HCT116 (cell line): ENCODE data around the gene WWOX. TPM values are rescaled to one million over a fixed set of nuclear protein-coding genes. Genes with fewer than 3 reads are reported as not detected.

ENCODE experiments used
- ATAC-seq: fragments of 200-7000 bp; cut with Tn5 transposase; 2 replicates; pipeline ENCODE4 v1.9.1; 2020; ENCODE audit warnings: mild to moderate bottlenecking, moderate library complexity
- BruUV-seq: library from RNA; stranded (reverse); fragments of 400-500 nt; replicated peaks from 2 replicates; lab custom pipeline; 2021; lab: Mats Ljungman, UMichigan
- CTCF ChIA-PET: fragments of 300-600 bp; sonication (Branson Sonifier 250); formaldehyde crosslinking; loops from one replicate; lab custom pipeline; 2021; ENCODE audit warnings: antibody characterized with exemption; lab: Charles Lee
- POLR2A ChIA-PET: fragments of 300-600, 350-600 bp; sonication (Branson Sonifier 250); formaldehyde crosslinking; loops from one replicate; lab custom pipeline; 2021; ENCODE audit warnings: antibody characterized with exemption; lab: Charles Lee
- RAD21 ChIA-PET, 2 experiments: fragments of 300-600 bp; sonication (Branson Sonifier 250); formaldehyde crosslinking; loops; one replicate each; lab custom pipeline; 2023; ENCODE audit warnings: low total read pairs in 2 of 2; ENCODE audit not compliant: uncharacterized antibody in 2 of 2, unreplicated experiment in 2 of 2, low non-redundant PET in 1 of 2; lab: Charles Lee
- DNase-seq: peaks from one replicate; pipeline ENCODE4 v3.0.0-alpha.2; 2010; ENCODE audit warnings: low read depth, low spot score
- H2AFZ ChIP-seq: fragments of 200-600 bp; shearing (Covaris generic), sonication (generic); 2 replicates; pipeline ENCODE4 v1.6.1; 2017; ENCODE audit warnings: low read depth, mixed run types, mixed read lengths, antibody characterized with exemption, low read length; ENCODE audit not compliant: poor library complexity, severe bottlenecking
- H3K27ac ChIP-seq: 2 replicates; pipeline ENCODE4 v1.5.1; 2012; ENCODE audit warnings: low read depth, low read length
- H3K27me3 ChIP-seq: fragments of 200-600 bp; sonication (generic); 2 replicates; pipeline ENCODE4 v1.6.1; 2016; ENCODE audit warnings: mixed run types, low read length, mixed read lengths; ENCODE audit not compliant: insufficient read depth
- H3K36me3 ChIP-seq, 2 experiments: fragments of 200-500 bp in 1 of 2; fragments of 200-600 bp in 1 of 2; sonication (Bioruptor generic) in 1 of 2; sonication (generic) in 1 of 2; 2 replicates each; pipeline versions ENCODE4 v1.5.1 to v1.6.1; 2014 to 2016; ENCODE audit warnings: low read length in 2 of 2, inconsistent platforms in 1 of 2, mixed read lengths in 1 of 2, mixed run types in 1 of 2; ENCODE audit not compliant: insufficient read depth in 2 of 2, control insufficient read depth in 1 of 2
- H3K4me1 ChIP-seq, 2 experiments: fragments of 200-600 bp in 1 of 2; sonication (generic) in 1 of 2; 2 replicates each; pipeline versions ENCODE4 v1.5.1 to v1.6.1; 2012 to 2017; ENCODE audit warnings: low read length in 2 of 2, inconsistent platforms in 1 of 2, mild to moderate bottlenecking in 1 of 2, mixed read lengths in 1 of 2, mixed run types in 1 of 2, moderate library complexity in 1 of 2; ENCODE audit not compliant: insufficient read depth in 2 of 2, control insufficient read depth in 1 of 2
- H3K4me2 ChIP-seq: fragments of 200-600 bp; sonication (generic); 2 replicates; pipeline ENCODE4 v1.6.1; 2017; ENCODE audit warnings: mixed run types, low read length, mixed read lengths
- H3K4me3 ChIP-seq, 2 experiments: fragments of 200-600 bp in 1 of 2; sonication (generic) in 1 of 2; replicated peaks in 1 of 2; 2 replicates each; pipeline ENCODE4 v1.5.1; 2011 to 2016; ENCODE audit warnings: low read length in 2 of 2, control low read depth in 1 of 2, low read depth in 1 of 2, mild to moderate bottlenecking in 1 of 2, mixed read lengths in 1 of 2, mixed run types in 1 of 2
- H3K79me2 ChIP-seq: fragments of 200-600 bp; sonication (generic); 2 replicates; pipeline ENCODE4 v1.6.1; 2017; ENCODE audit warnings: mild to moderate bottlenecking, mixed run types, low read length, moderate library complexity, mixed read lengths; ENCODE audit not compliant: insufficient read depth
- H3K9ac ChIP-seq: fragments of 200-600 bp; sonication (generic); 2 replicates; pipeline ENCODE4 v1.6.1; 2016; ENCODE audit warnings: low read length, mixed read lengths
- H3K9me2 ChIP-seq: fragments of 200-600 bp; sonication (generic), shearing (Covaris generic); 2 replicates; pipeline ENCODE4 v1.6.1; 2017; ENCODE audit warnings: mixed run types, mild to moderate bottlenecking, moderate library complexity; ENCODE audit not compliant: insufficient read depth
- H3K9me3 ChIP-seq, 2 experiments: fragments of 200-500 bp in 1 of 2; fragments of 200-600 bp in 1 of 2; sonication (Bioruptor generic) in 1 of 2; sonication (generic) in 1 of 2; 2 replicates each; pipeline ENCODE4 v1.6.1; 2014 to 2017; ENCODE audit warnings: low read length in 2 of 2, mixed read lengths in 2 of 2, inconsistent platforms in 1 of 2, low read depth in 1 of 2, mild to moderate bottlenecking in 1 of 2, mixed run types in 1 of 2, moderate library complexity in 1 of 2; ENCODE audit not compliant: control insufficient read depth in 1 of 2, insufficient read depth in 1 of 2
- H4K20me1 ChIP-seq: fragments of 200-600 bp; sonication (generic), shearing (Covaris generic); 2 replicates; pipeline ENCODE4 v1.6.1; 2017; ENCODE audit warnings: mixed run types, mild to moderate bottlenecking, moderate library complexity; ENCODE audit not compliant: insufficient read depth
- ATF3 ChIP-seq: IDR thresholded peaks from 2 replicates; pipeline ENCODE4 v1.6.1; 2012
- CBX3 ChIP-seq: IDR thresholded peaks from 2 replicates; pipeline ENCODE4 v1.6.1; 2012; ENCODE audit warnings: low read depth
- CEBPB ChIP-seq: IDR thresholded peaks from 2 replicates; pipeline ENCODE4 v1.6.1; 2012; ENCODE audit warnings: low read depth
- CTCF ChIP-seq, 3 experiments: fragments of 200-600 bp in 1 of 3; sonication (generic) in 1 of 3; IDR thresholded peaks in 2 of 3; conservative IDR thresholded peaks in 1 of 3; 2 replicates each; pipeline ENCODE4 v1.5.1; 2012 to 2017; ENCODE audit warnings: low read depth in 2 of 3, low read length in 2 of 3, antibody characterized with exemption in 1 of 3, borderline replicate concordance in 1 of 3, control low read depth in 1 of 3, mild to moderate bottlenecking in 1 of 3, mixed read lengths in 1 of 3, mixed run types in 1 of 3, moderate library complexity in 1 of 3; ENCODE audit not compliant: insufficient read depth in 1 of 3
- ELF1 ChIP-seq: IDR thresholded peaks from 2 replicates; pipeline ENCODE4 v1.6.1; 2012; ENCODE audit warnings: low read depth, borderline replicate concordance
- EZH2 ChIP-seq: fragments of 200-600 bp; sonication (generic); IDR thresholded peaks from 2 replicates; pipeline ENCODE4 v1.6.1; 2017; ENCODE audit warnings: antibody characterized with exemption, mixed run types
- EZH2phosphoT487 ChIP-seq: fragments of 200-600 bp; IDR thresholded peaks from 2 replicates; pipeline ENCODE4 v1.6.1; 2018; ENCODE audit warnings: antibody characterized with exemption, borderline replicate concordance
- FOSL1 ChIP-seq: IDR thresholded peaks from 2 replicates; pipeline ENCODE4 v1.6.1; 2012; ENCODE audit warnings: low read depth
- JUND ChIP-seq: IDR thresholded peaks from 2 replicates; pipeline ENCODE4 v1.6.1; 2012
- POLR2A ChIP-seq: IDR thresholded peaks from 2 replicates; pipeline ENCODE4 v1.7.0; 2011; ENCODE audit warnings: borderline replicate concordance; ENCODE audit not compliant: insufficient read depth, insufficient read length; ENCODE audit errors: extremely low read depth
- RAD21 ChIP-seq: IDR thresholded peaks from 2 replicates; pipeline ENCODE4 v1.6.1; 2012; ENCODE audit warnings: low read depth, mild to moderate bottlenecking
- SIN3A ChIP-seq: IDR thresholded peaks from 2 replicates; pipeline ENCODE4 v1.6.1; 2012; ENCODE audit warnings: low read depth
- YY1 ChIP-seq: IDR thresholded peaks from 2 replicates; pipeline ENCODE4 v1.6.1; 2011; ENCODE audit warnings: low read length, low read depth, moderate library complexity, mild to moderate bottlenecking; ENCODE audit not compliant: insufficient replicate concordance; ENCODE audit errors: extremely low read depth
- ZBTB33 ChIP-seq: IDR thresholded peaks from 2 replicates; pipeline ENCODE4 v1.6.1; 2011; ENCODE audit warnings: mild to moderate bottlenecking, low read length, moderate library complexity; ENCODE audit not compliant: insufficient replicate concordance; ENCODE audit errors: extremely low read depth
- ZNF274 ChIP-seq: fragments of 200-500 bp; sonication (Bioruptor generic); IDR thresholded peaks from 2 replicates; pipeline ENCODE4 v1.6.1; 2014; ENCODE audit warnings: mild to moderate bottlenecking, low read depth, low read length, inconsistent platforms
- intact Hi-C: fragments of 100-400 bp; cut with micrococcal nuclease; formaldehyde crosslinking; loops from 2 replicates; pipeline ENCODE4 v1.10.0; 2022
- total RNA-seq: library from RNA; stranded (reverse); gene quantifications from one replicate; pipeline ENCODE4 v1.2.1, GENCODE V29; 2021; ENCODE audit not compliant: unreplicated experiment
- TF ChIP-seq, protein P1 (sequence below): IDR thresholded peaks from 2 replicates; pipeline ENCODE4 v1.6.1; 2012; ENCODE audit warnings: low read depth
- TF ChIP-seq, protein P2 (sequence below): IDR thresholded peaks from 2 replicates; pipeline ENCODE4 v1.6.1; 2012

The WWOX gene
- total RNA-seq, 1 experiment from 2014 or later, result 13.7 TPM

GRCh38 chr16:79088971-79089370, 989.5 kb downstream of the WWOX start (continued):
- TF ChIP-seq JUND (no peak), ZNF274 (no peak)

DNA sequence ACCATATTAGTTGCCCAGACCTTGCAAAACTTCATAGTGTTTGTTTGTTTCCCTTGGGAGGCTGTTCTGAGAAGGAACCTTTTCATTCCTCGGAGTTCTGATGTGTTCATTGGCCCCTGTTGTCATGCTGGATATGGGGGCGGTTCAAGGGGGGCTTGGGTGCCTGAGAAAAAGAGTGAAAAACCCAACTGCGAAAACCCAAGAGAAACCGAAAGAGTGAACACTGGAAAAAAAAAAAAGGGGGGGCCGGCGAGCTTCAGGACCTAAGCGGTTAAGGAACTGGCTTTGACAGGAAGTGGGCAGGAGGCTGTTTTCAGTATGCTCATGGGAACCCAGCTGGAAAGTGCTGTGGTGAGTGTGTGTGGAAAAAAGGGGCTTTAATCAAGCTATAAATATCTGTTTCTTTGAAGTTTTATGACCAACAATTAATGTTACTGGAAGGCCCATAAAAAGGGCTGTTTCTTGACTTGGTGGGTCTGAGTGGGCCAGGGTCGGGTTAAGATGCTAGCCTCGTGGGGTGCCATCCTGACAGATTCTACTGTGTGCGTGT, 990.4 kb downstream of the WWOX start:
- Histone ChIP-seq H2AFZ (no peak overlapping the region), H3K9me3 (peaks cover 4 to 16% of the 10 kb centered on the region in 2 experiments; a peak in 2 of 4 replicates)
- TF ChIP-seq, protein P1, sequence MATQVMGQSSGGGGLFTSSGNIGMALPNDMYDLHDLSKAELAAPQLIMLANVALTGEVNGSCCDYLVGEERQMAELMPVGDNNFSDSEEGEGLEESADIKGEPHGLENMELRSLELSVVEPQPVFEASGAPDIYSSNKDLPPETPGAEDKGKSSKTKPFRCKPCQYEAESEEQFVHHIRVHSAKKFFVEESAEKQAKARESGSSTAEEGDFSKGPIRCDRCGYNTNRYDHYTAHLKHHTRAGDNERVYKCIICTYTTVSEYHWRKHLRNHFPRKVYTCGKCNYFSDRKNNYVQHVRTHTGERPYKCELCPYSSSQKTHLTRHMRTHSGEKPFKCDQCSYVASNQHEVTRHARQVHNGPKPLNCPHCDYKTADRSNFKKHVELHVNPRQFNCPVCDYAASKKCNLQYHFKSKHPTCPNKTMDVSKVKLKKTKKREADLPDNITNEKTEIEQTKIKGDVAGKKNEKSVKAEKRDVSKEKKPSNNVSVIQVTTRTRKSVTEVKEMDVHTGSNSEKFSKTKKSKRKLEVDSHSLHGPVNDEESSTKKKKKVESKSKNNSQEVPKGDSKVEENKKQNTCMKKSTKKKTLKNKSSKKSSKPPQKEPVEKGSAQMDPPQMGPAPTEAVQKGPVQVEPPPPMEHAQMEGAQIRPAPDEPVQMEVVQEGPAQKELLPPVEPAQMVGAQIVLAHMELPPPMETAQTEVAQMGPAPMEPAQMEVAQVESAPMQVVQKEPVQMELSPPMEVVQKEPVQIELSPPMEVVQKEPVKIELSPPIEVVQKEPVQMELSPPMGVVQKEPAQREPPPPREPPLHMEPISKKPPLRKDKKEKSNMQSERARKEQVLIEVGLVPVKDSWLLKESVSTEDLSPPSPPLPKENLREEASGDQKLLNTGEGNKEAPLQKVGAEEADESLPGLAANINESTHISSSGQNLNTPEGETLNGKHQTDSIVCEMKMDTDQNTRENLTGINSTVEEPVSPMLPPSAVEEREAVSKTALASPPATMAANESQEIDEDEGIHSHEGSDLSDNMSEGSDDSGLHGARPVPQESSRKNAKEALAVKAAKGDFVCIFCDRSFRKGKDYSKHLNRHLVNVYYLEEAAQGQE, result no peak
- TF ChIP-seq SIN3A, result no peak
- no peak for TF ChIP-seq JUND
- TF ChIP-seq ATF3, result no peak
- TF ChIP-seq FOSL1, result no peak
- TF ChIP-seq, protein P2, sequence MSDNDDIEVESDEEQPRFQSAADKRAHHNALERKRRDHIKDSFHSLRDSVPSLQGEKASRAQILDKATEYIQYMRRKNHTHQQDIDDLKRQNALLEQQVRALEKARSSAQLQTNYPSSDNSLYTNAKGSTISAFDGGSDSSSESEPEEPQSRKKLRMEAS, result no peak
- TF ChIP-seq YY1, result no peak
- TF ChIP-seq CTCF (IDR thresholded peaks at IDR 0.05 in 2 of 3, conservative IDR thresholded peaks at IDR 0.05 in 1 of 3; ENCODE audit: borderline replicate concordance in 1 of 3, insufficient read depth in 1 of 3, low read depth in 2 of 3, low read length in 2 of 3), result no peak
- no peak for TF ChIP-seq CBX3
- TF ChIP-seq EZH2phosphoT487, result no peak
- TF ChIP-seq RAD21, result no peak
- TF ChIP-seq POLR2A, result no peak
- no peak for TF ChIP-seq ELF1
- no peak for TF ChIP-seq EZH2
- no peak for TF ChIP-seq CEBPB
- no peak for TF ChIP-seq ZBTB33
- TF ChIP-seq, all 23 proteins: peak for 0
- Histone ChIP-seq H3K36me3 (no peaks in the 10 kb centered on the region), H3K4me1 (no peaks in the 10 kb centered on the region), H3K4me3 (no peak overlapping the region), H3K79me2 (no peaks in the 10 kb centered on the region), H3K4me2 (no peak overlapping the region), H3K9ac (no peak overlapping the region), H3K27ac (no peak overlapping the region), H4K20me1 (no peaks in the 10 kb centered on the region), H3K9me2 (no peaks in the 10 kb centered on the region), H3K27me3 (no peaks in the 10 kb centered on the region)
- CTCF ChIA-PET, result no interaction called here
- POLR2A ChIA-PET, result no interaction called here
- BruUV-seq, result no TSS peak
- intact Hi-C loops, result no loop called here
- no peak for ATAC-seq
- RAD21 ChIA-PET, result no interaction called here
- DNase-seq, result no peak
